Activated CD8-positive, alpha-beta memory T cell treated with anti-CD3 and anti-CD28 coated beads, Interleukin-2, amount 10 ng/mL, durations not matched to agents 7 days and 5 days (primary cell): Measurements from ENCODE around the gene SCAMP4. TPM values are rescaled to one million over a fixed set of nuclear protein-coding genes. Genes with fewer than 3 reads are reported as not detected.
A peak's percentile ranks its signal among the peaks of the same experiment; 100 is the strongest.

Experiments
- ATAC-seq: fragments of 150-1000 bp; cut with Tn5 transposase; one replicate; pipeline ENCODE4 v1.10.0; 2021; ENCODE audit warnings: moderate library complexity
- CTCF ChIA-PET: fragments of 350-600 bp; sonication (Branson Sonifier 250); formaldehyde crosslinking; loops from one replicate; lab custom pipeline; 2021; ENCODE audit warnings: antibody characterized with exemption; lab: Charles Lee
- DNase-seq: peaks from one replicate; pipeline ENCODE4 v3.0.0-alpha.2; 2020
- H3K27ac Mint-ChIP-seq: one replicate; pipeline ENCODE4 v1.8.0; 2021; ENCODE audit warnings: mild to moderate bottlenecking, mixed read lengths
- H3K27me3 Mint-ChIP-seq: one replicate; pipeline ENCODE4 v1.8.0; 2021; ENCODE audit warnings: mixed read lengths
- H3K36me3 Mint-ChIP-seq: one replicate; pipeline ENCODE4 v1.8.0; 2021; ENCODE audit warnings: mild to moderate bottlenecking, mixed read lengths
- H3K4me1 Mint-ChIP-seq: one replicate; pipeline ENCODE4 v1.8.0; 2021; ENCODE audit warnings: mixed read lengths
- H3K4me3 Mint-ChIP-seq: one replicate; pipeline ENCODE4 v1.8.0; 2021; ENCODE audit warnings: mild to moderate bottlenecking, moderate library complexity, mixed read lengths
- H3K9me3 Mint-ChIP-seq: one replicate; pipeline ENCODE4 v1.8.0; 2022; ENCODE audit warnings: low read depth, mixed read lengths
- total RNA-seq, 2 experiments: library from RNA; stranded (reverse); gene quantifications; one replicate each; pipeline ENCODE4 v1.2.3, GENCODE V29; 2021

SCAMP4 gene
- total RNA-seq, 2 experiments from 2014 or later = 32.9 to 34.8 TPM

- CTCF ChIA-PET = interaction anchor here (0.5 to 1.3 kb wide), 2 partner anchors 11 to 264 kb away, joined by 3 read pairs; no protein-coding TSS in a partner anchor
- Mint-ChIP-seq H3K27me3 (no peaks in the 10 kb centered on the region), H3K9me3 (no peaks in the 10 kb centered on the region), H3K4me3 (no peak overlapping the region), H3K4me1 (peaks cover 14% of the 10 kb centered on the region), H3K27ac (no peak overlapping the region), H3K36me3 (peaks cover 7% of the 10 kb centered on the region)
- DNase-seq (no peak), ATAC-seq (no peak)
These were observed 8.8 kb downstream of the SCAMP4 start for GRCh38 chr19:1913781-1914577.

GRCh38 chr19:1914826-1915341, 9.7 kb downstream of the SCAMP4 start:
- no peaks in the 10 kb centered on the region for H3K27me3 Mint-ChIP-seq
- CTCF ChIA-PET = interaction anchor here (0.5 kb wide), 1 partner anchor 263 kb away, joined by 3 read pairs; no protein-coding TSS in a partner anchor
- H3K9me3 Mint-ChIP-seq = no peaks in the 10 kb centered on the region
- no peak overlapping the region for H3K27ac Mint-ChIP-seq
- peaks cover 7% of the 10 kb centered on the region for H3K36me3 Mint-ChIP-seq
- peaks cover 5% of the 10 kb centered on the region for H3K4me1 Mint-ChIP-seq
- DNase-seq = no peak
- no peak for ATAC-seq
- H3K4me3 Mint-ChIP-seq = no peak overlapping the region

- no peak overlapping the region for H3K27ac Mint-ChIP-seq
- H3K9me3 Mint-ChIP-seq = no peaks in the 10 kb centered on the region
- H3K4me1 Mint-ChIP-seq = peaks cover 13% of the 10 kb centered on the region
- ATAC-seq (no peak), DNase-seq (no peak)
- no peak overlapping the region for H3K4me3 Mint-ChIP-seq
- no peaks in the 10 kb centered on the region for H3K27me3 Mint-ChIP-seq
- CTCF ChIA-PET = no interaction called here
- H3K36me3 Mint-ChIP-seq = peaks cover 7% of the 10 kb centered on the region
These were observed 11.9 kb downstream of the SCAMP4 start for GRCh38 chr19:1917146-1917545.

- H3K36me3 Mint-ChIP-seq = peaks cover 7% of the 10 kb centered on the region
- CTCF ChIA-PET = no interaction called here
- no peak overlapping the region for H3K4me3 Mint-ChIP-seq
- H3K27ac Mint-ChIP-seq = no peak overlapping the region
- H3K27me3 Mint-ChIP-seq = no peaks in the 10 kb centered on the region
- no peaks in the 10 kb centered on the region for H3K9me3 Mint-ChIP-seq
- peaks cover 21% of the 10 kb centered on the region for H3K4me1 Mint-ChIP-seq
- ATAC-seq = no peak
- DNase-seq = no peak
These were observed 12.7 kb downstream of the SCAMP4 start for GRCh38 chr19:1917926-1918325.

GRCh38 chr19:1918975-1919374, 13.8 kb downstream of the SCAMP4 start:
- Mint-ChIP-seq H3K27ac (no peak overlapping the region), H3K9me3 (no peaks in the 10 kb centered on the region), H3K4me3 (no peak overlapping the region), H3K4me1 (peaks cover 25% of the 10 kb centered on the region), H3K36me3 (peaks cover 3% of the 10 kb centered on the region), H3K27me3 (no peaks in the 10 kb centered on the region)
- CTCF ChIA-PET = no interaction called here
- ATAC-seq (no peak), DNase-seq (no peak)

- Mint-ChIP-seq H3K36me3 (peaks cover 5% of the 10 kb centered on the region), H3K4me3 (no peak overlapping the region), H3K27ac (no peak overlapping the region), H3K4me1 (peaks cover 25% of the 10 kb centered on the region), H3K27me3 (no peaks in the 10 kb centered on the region), H3K9me3 (no peaks in the 10 kb centered on the region)
- ATAC-seq = no peak
- CTCF ChIA-PET = interaction anchor here (0.6 kb wide), 1 partner anchor 10 kb away, joined by 3 read pairs; no protein-coding TSS in a partner anchor
- no peak for DNase-seq
These were observed 15.4 kb downstream of the SCAMP4 start for GRCh38 chr19:1920644-1921043.

GRCh38 chr19:1921326-1921725, 16.1 kb downstream of the SCAMP4 start:
- Mint-ChIP-seq H3K4me3 (no peak overlapping the region), H3K27me3 (no peaks in the 10 kb centered on the region), H3K36me3 (peaks cover 5% of the 10 kb centered on the region), H3K9me3 (no peaks in the 10 kb centered on the region), H3K27ac (peak overlapping the region; percentile 24), H3K4me1 (peaks cover 25% of the 10 kb centered on the region)
- DNase-seq (no peak), ATAC-seq (no peak)
- CTCF ChIA-PET = no interaction called here

GRCh38 chr19:1921825-1922224, 16.6 kb downstream of the SCAMP4 start:
- Mint-ChIP-seq H3K4me1 (peaks cover 25% of the 10 kb centered on the region), H3K27me3 (no peaks in the 10 kb centered on the region), H3K4me3 (no peak overlapping the region), H3K9me3 (no peaks in the 10 kb centered on the region), H3K36me3 (peaks cover 5% of the 10 kb centered on the region), H3K27ac (peak overlapping the region; percentile 24)
- CTCF ChIA-PET = no interaction called here
- ATAC-seq = peak; percentile 40
- peak; percentile 61 for DNase-seq

GRCh38 chr19:1922803-1923202, 17.6 kb downstream of the SCAMP4 start:
- H3K36me3 Mint-ChIP-seq = peaks cover 5% of the 10 kb centered on the region
- peaks cover 29% of the 10 kb centered on the region for H3K4me1 Mint-ChIP-seq
- DNase-seq (no peak), ATAC-seq (no peak)
- no peaks in the 10 kb centered on the region for H3K9me3 Mint-ChIP-seq
- CTCF ChIA-PET = interaction anchor here (0.7 to 1.1 kb wide), 2 partner anchors 23 to 25 kb away, joined by 4 read pairs; no protein-coding TSS in a partner anchor
- no peak overlapping the region for H3K4me3 Mint-ChIP-seq
- no peaks in the 10 kb centered on the region for H3K27me3 Mint-ChIP-seq
- H3K27ac Mint-ChIP-seq = peak overlapping the region; percentile 56

GRCh38 chr19:1923319-1923718, 18.1 kb downstream of the SCAMP4 start:
- DNase-seq (peak; percentile 66), ATAC-seq (peak; percentile 69)
- H3K4me3 Mint-ChIP-seq = no peak overlapping the region
- no peaks in the 10 kb centered on the region for H3K9me3 Mint-ChIP-seq
- H3K4me1 Mint-ChIP-seq = peaks cover 31% of the 10 kb centered on the region
- CTCF ChIA-PET = interaction anchor here (1.0 to 1.1 kb wide), 2 partner anchors 26 to 146 kb away, joined by 3 to 4 read pairs; no protein-coding TSS in a partner anchor
- H3K27ac Mint-ChIP-seq = peak overlapping the region; percentile 66
- peaks cover 5% of the 10 kb centered on the region for H3K36me3 Mint-ChIP-seq
- H3K27me3 Mint-ChIP-seq = no peaks in the 10 kb centered on the region

GRCh38 chr19:1924320-1924961, 19.2 kb downstream of the SCAMP4 start:
- ATAC-seq = no peak
- no peak for DNase-seq
- CTCF ChIA-PET = interaction anchor here (0.9 kb wide), 1 partner anchor 11 kb away, joined by 3 read pairs; no protein-coding TSS in a partner anchor
- H3K4me1 Mint-ChIP-seq = peaks cover 34% of the 10 kb centered on the region
- H3K36me3 Mint-ChIP-seq = peaks cover 3% of the 10 kb centered on the region
- H3K27me3 Mint-ChIP-seq = no peaks in the 10 kb centered on the region
- no peak overlapping the region for H3K4me3 Mint-ChIP-seq
- no peaks in the 10 kb centered on the region for H3K9me3 Mint-ChIP-seq
- no peak overlapping the region for H3K27ac Mint-ChIP-seq

- CTCF ChIA-PET = no interaction called here
- ATAC-seq (no peak), DNase-seq (no peak)
- Mint-ChIP-seq H3K4me3 (no peak overlapping the region), H3K4me1 (peaks cover 39% of the 10 kb centered on the region), H3K27me3 (no peaks in the 10 kb centered on the region), H3K27ac (no peak overlapping the region), H3K9me3 (no peaks in the 10 kb centered on the region), H3K36me3 (peaks cover 2% of the 10 kb centered on the region)
These were observed 20.3 kb downstream of the SCAMP4 start for GRCh38 chr19:1925544-1925943.

- Mint-ChIP-seq H3K36me3 (peaks cover 15% of the 10 kb centered on the region), H3K27me3 (no peaks in the 10 kb centered on the region), H3K4me3 (peak overlapping the region; percentile 59), H3K9me3 (peaks cover 11% of the 10 kb centered on the region), H3K27ac (no peak overlapping the region), H3K4me1 (peaks cover 14% of the 10 kb centered on the region)
- CTCF ChIA-PET = interaction anchor here (0.6 to 4.4 kb wide), 25 partner anchors 20 to 520 kb away, joined by 3 to 26 read pairs (median 4); partner anchors contain the start of genes ADAT3, MOB3A and SCAMP4
- DNase-seq = peak; percentile 89
- ATAC-seq = peak; percentile 96
These were observed 24.0 kb downstream of the SCAMP4 start for GRCh38 chr19:1929021-1929742.
